ENCODE measurements around the gene TFAP2A. TPM values are rescaled to one million over a fixed set of nuclear protein-coding genes. Genes with fewer than 3 reads are reported as not detected.
A peak's percentile ranks its signal among the peaks of the same experiment; 100 is the strongest.

Gene TFAP2A
- total RNA-seq, 1 donor from 2014 or later: 9.6 TPM

DNA sequence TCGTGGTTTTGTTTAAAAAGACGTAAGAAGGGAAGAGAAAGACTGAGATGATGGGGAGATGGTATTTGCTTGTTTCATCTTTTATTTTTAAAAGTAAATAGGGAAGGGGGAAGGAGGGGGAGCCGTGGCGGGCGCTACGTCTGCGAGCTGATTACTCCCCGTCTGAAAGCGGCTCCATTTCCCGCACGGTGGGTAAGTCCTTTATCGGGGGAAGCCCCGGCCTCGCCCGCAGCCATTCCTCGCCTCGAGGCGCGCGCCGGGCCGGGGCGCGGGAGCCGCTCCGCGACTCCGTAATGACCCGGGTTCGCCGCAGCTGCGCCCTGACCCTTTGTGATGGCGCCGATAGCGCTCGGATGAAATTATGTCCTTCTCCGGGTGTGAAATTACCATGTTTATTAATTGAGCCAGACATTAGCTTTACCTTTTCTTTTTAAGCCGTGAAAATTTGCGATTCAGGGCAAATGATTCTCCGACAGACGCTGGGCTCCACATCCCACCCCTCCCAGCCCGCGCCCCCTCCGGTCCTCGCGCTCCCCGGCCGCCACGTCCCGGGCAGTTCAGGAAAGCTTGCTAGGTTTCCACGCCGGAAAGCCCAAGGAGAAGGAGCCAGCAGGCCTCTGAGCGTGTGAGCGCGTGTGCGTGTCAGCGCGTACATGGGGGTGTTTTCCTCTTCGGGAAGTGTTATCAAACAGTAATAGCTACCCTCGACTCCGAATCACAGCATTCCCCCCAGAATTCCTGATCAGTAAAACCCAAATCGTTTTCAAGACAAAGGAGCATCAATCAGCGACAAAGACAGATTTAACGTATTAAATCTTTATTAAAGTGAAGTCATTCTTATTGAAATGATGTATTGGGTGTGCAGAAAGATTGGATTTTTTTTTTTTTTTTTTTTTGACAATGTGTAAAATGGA, 30.0 kb downstream of the TFAP2A start:
- H3K27ac Mint-ChIP-seq (ENCODE audit: unreplicated experiment): no peak overlapping the region
- peaks cover 100% of the 10 kb centered on the region for H3K27me3 Mint-ChIP-seq (ENCODE audit: low read depth)
- peak overlapping the region; percentile 56 for H3K4me3 Mint-ChIP-seq
- H3K36me3 Mint-ChIP-seq (ENCODE audit: low read depth): peaks cover 2% of the 10 kb centered on the region
- no peak for DNase-seq (ENCODE audit: low read depth, low spot score)
- H3K9me3 Mint-ChIP-seq: no peaks in the 10 kb centered on the region
- peaks cover 63% of the 10 kb centered on the region for H3K4me1 Mint-ChIP-seq
- TF ChIP-seq CTCF (conservative IDR thresholded peaks at IDR 0.05): no peak

- no peak overlapping the region for H3K27ac Mint-ChIP-seq (ENCODE audit: unreplicated experiment)
- TF ChIP-seq CTCF (conservative IDR thresholded peaks at IDR 0.05): no peak
- H3K4me1 Mint-ChIP-seq: peaks cover 58% of the 10 kb centered on the region
- no peaks in the 10 kb centered on the region for H3K36me3 Mint-ChIP-seq (ENCODE audit: low read depth)
- H3K9me3 Mint-ChIP-seq: no peaks in the 10 kb centered on the region
- DNase-seq (ENCODE audit: low read depth, low spot score): no peak
- peak overlapping the region; percentile 56 for H3K4me3 Mint-ChIP-seq
- H3K27me3 Mint-ChIP-seq (ENCODE audit: low read depth): peaks cover 96% of the 10 kb centered on the region
These were observed 30.7 kb downstream of the TFAP2A start for GRCh38 chr6:10384091-10384609.

DNA sequence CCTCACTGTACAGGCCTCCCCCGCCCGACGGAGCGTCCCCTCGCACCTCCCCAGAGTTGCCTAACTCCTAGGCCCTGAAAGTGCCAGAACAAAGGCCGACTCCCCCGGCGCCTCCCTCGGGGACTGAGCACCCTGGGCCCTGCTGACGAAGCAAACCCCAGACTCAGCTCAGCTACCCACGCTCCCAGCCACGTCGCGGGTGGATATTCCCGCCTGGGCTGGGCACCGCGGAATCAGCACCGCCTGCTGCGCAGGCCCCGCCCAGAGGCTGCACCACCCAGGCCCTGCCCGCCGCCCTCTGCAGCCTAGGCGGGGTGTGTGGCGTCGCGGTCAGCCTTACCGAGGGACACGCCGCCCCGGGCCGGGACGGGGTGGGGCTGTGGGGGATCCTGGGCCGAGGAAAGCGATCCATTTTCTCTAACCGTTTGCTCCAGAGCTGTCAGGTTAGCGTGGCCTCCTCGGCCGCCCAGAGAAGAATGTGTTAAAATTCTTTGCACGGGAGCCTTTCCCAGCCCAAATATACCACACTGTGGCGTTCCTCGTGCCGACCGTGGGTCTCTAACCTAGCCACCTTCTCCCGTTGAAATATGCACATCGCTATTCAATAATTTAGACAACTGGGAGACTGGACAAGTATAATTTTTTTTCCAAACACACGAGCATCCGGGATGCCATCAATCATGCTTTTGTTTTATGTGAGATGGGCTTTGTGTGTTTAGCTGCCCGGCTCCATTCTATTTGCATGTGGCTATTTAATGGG, 31.4 kb downstream of the TFAP2A start:
- H3K27me3 Mint-ChIP-seq (ENCODE audit: low read depth): peaks cover 92% of the 10 kb centered on the region
- no peaks in the 10 kb centered on the region for H3K9me3 Mint-ChIP-seq
- no peak for TF ChIP-seq CTCF (conservative IDR thresholded peaks at IDR 0.05)
- peak overlapping the region; percentile 64 for H3K4me3 Mint-ChIP-seq
- no peaks in the 10 kb centered on the region for H3K36me3 Mint-ChIP-seq (ENCODE audit: low read depth)
- H3K27ac Mint-ChIP-seq (ENCODE audit: unreplicated experiment): no peak overlapping the region
- DNase-seq (ENCODE audit: low read depth, low spot score): no peak
- peaks cover 56% of the 10 kb centered on the region for H3K4me1 Mint-ChIP-seq

- TF ChIP-seq CTCF (conservative IDR thresholded peaks at IDR 0.05): no peak
These were observed 32.0 kb downstream of the TFAP2A start for GRCh38 chr6:10382728-10383330.

DNA sequence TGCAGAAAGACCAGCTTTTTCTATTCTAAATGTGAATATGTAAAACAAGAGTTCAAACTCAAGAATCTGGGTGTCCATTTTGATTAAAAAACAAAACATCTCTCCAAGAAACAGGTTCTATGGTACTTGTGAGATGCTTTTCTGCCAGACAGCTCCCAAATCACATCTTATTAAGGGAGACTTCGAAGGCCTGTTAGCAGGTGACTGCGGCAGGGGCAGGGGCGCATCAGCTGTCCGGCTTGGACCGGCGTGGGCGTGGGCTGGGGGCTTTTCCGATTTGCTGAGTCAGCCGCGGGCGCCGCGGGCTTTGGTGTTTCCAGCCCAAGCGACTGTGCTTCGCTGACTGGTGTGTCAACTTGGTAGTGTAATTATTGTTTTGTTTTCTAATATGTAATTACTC, 32.6 kb downstream of the TFAP2A start:
- no peak for TF ChIP-seq CTCF (conservative IDR thresholded peaks at IDR 0.05)
- Mint-ChIP-seq H3K36me3 (ENCODE audit: low read depth) (no peaks in the 10 kb centered on the region), H3K4me3 (peak overlapping the region; percentile 64), H3K27ac (ENCODE audit: unreplicated experiment) (peak overlapping the region; percentile 27), H3K27me3 (ENCODE audit: low read depth) (peaks cover 92% of the 10 kb centered on the region), H3K4me1 (peaks cover 56% of the 10 kb centered on the region), H3K9me3 (no peaks in the 10 kb centered on the region)
- DNase-seq (ENCODE audit: low read depth, low spot score): no peak

More at GRCh38 chr6:10382728-10383330, 32.0 kb downstream of the TFAP2A start:
- H3K27me3 Mint-ChIP-seq (ENCODE audit: low read depth): peaks cover 92% of the 10 kb centered on the region
- peak overlapping the region; percentile 64 for H3K4me3 Mint-ChIP-seq
- H3K9me3 Mint-ChIP-seq: no peaks in the 10 kb centered on the region
- H3K4me1 Mint-ChIP-seq: peaks cover 56% of the 10 kb centered on the region
- no peak overlapping the region for H3K27ac Mint-ChIP-seq (ENCODE audit: unreplicated experiment)
- no peaks in the 10 kb centered on the region for H3K36me3 Mint-ChIP-seq (ENCODE audit: low read depth)
- no peak for DNase-seq (ENCODE audit: low read depth, low spot score)

All from neural crest cell (in vitro differentiated cells).